H7 (cell line): Measurements from ENCODE around the gene EIPR1. TPM values are rescaled to one million over a fixed set of nuclear protein-coding genes. Genes with fewer than 3 reads are reported as not detected.

ENCODE experiments used
- DNase-seq: peaks from one replicate; pipeline ENCODE4 v3.0.0; 2012
- H3K27me3 ChIP-seq: 2 replicates; pipeline ENCODE4 v1.6.0; 2011; ENCODE audit warnings: mild to moderate bottlenecking, low read length; ENCODE audit not compliant: control insufficient read depth, insufficient read depth
- H3K36me3 ChIP-seq: replicated peaks from 2 replicates; pipeline ENCODE4 v1.5.1; 2011; ENCODE audit warnings: low read length; ENCODE audit not compliant: control insufficient read depth, insufficient read depth
- H3K4me3 ChIP-seq: 2 replicates; pipeline ENCODE4 v1.5.1; 2011; ENCODE audit warnings: low read depth, mild to moderate bottlenecking, control low read depth, low read length, moderate library complexity; ENCODE audit not compliant: insufficient read depth
- total RNA-seq: library from RNA; depleted of rRNA; stranded (reverse); fragments of >200 nt; shearing (Covaris generic); gene quantifications from 2 replicates; pipeline ENCODE4 v1.2.3, GENCODE V29; 2014

Gene EIPR1
- total RNA-seq, 1 experiment from 2014 or later, result 60.4 TPM

GRCh38 chr2:3356799-3357198, 20.8 kb downstream of the EIPR1 start:
- Histone ChIP-seq H3K4me3 (no peak overlapping the region), H3K27me3 (no peaks in the 10 kb centered on the region), H3K36me3 (peaks cover 2% of the 10 kb centered on the region)
- no peak for DNase-seq

- Histone ChIP-seq H3K36me3 (peaks cover 2% of the 10 kb centered on the region), H3K4me3 (no peak overlapping the region), H3K27me3 (no peaks in the 10 kb centered on the region)
- DNase-seq, result no peak
Observed at GRCh38 chr2:3355951-3356569, 21.6 kb downstream of the EIPR1 start.

GRCh38 chr2:3354986-3355385, 22.6 kb downstream of the EIPR1 start:
- Histone ChIP-seq H3K4me3 (no peak overlapping the region), H3K27me3 (no peaks in the 10 kb centered on the region), H3K36me3 (peaks cover 2% of the 10 kb centered on the region)
- DNase-seq, result no peak

- peaks cover 2% of the 10 kb centered on the region for H3K36me3 ChIP-seq
- no peaks in the 10 kb centered on the region for H3K27me3 ChIP-seq
- H3K4me3 ChIP-seq, result no peak overlapping the region
- no peak for DNase-seq
Observed at GRCh38 chr2:3349211-3349693, 28.4 kb downstream of the EIPR1 start.

GRCh38 chr2:3348767-3349166, 28.9 kb downstream of the EIPR1 start:
- no peak overlapping the region for H3K4me3 ChIP-seq
- H3K36me3 ChIP-seq, result peaks cover under 1% of the 10 kb centered on the region; the same call in 1 of the 2 replicates

GRCh38 chr2:3345621-3346020, 32.0 kb downstream of the EIPR1 start:
- no peak for DNase-seq
- no peaks in the 10 kb centered on the region for H3K36me3 ChIP-seq
- H3K27me3 ChIP-seq, result no peaks in the 10 kb centered on the region
- no peak overlapping the region for H3K4me3 ChIP-seq

More at GRCh38 chr2:3348767-3349166, 28.9 kb downstream of the EIPR1 start:
- no peaks in the 10 kb centered on the region for H3K27me3 ChIP-seq
- no peak for DNase-seq

- no peak for DNase-seq
- no peaks in the 10 kb centered on the region for H3K36me3 ChIP-seq
- no peak overlapping the region for H3K4me3 ChIP-seq
- H3K27me3 ChIP-seq, result no peaks in the 10 kb centered on the region
Observed at GRCh38 chr2:3344897-3345296, 32.7 kb downstream of the EIPR1 start.

- Histone ChIP-seq H3K4me3 (no peak overlapping the region), H3K36me3 (no peaks in the 10 kb centered on the region), H3K27me3 (no peaks in the 10 kb centered on the region)
- DNase-seq, result no peak
Observed at GRCh38 chr2:3343012-3343411, 34.6 kb downstream of the EIPR1 start.

- no peak for DNase-seq
- Histone ChIP-seq H3K36me3 (no peaks in the 10 kb centered on the region), H3K27me3 (no peaks in the 10 kb centered on the region), H3K4me3 (no peak overlapping the region)
Observed at GRCh38 chr2:3342324-3342723, 35.3 kb downstream of the EIPR1 start.

- Histone ChIP-seq H3K4me3 (no peak overlapping the region), H3K27me3 (no peaks in the 10 kb centered on the region), H3K36me3 (no peaks in the 10 kb centered on the region)
- DNase-seq, result peak; percentile 15
Observed at GRCh38 chr2:3341336-3341735, 36.3 kb downstream of the EIPR1 start.

- H3K27me3 ChIP-seq, result no peaks in the 10 kb centered on the region
- H3K36me3 ChIP-seq, result no peaks in the 10 kb centered on the region; the same call in 1 of the 2 replicates
- H3K4me3 ChIP-seq, result no peak overlapping the region
- DNase-seq, result peak; percentile 32
Observed at GRCh38 chr2:3340144-3340543, 37.5 kb downstream of the EIPR1 start.

- no peak for DNase-seq
- Histone ChIP-seq H3K4me3 (no peak overlapping the region), H3K36me3 (no peaks in the 10 kb centered on the region; the same call in 1 of the 2 replicates), H3K27me3 (no peaks in the 10 kb centered on the region)
Observed at GRCh38 chr2:3338340-3338739, 39.3 kb downstream of the EIPR1 start.

- DNase-seq, result no peak
- Histone ChIP-seq H3K27me3 (no peaks in the 10 kb centered on the region), H3K36me3 (no peaks in the 10 kb centered on the region; the same call in 1 of the 2 replicates), H3K4me3 (no peak overlapping the region)
Observed at GRCh38 chr2:3336844-3337243, 40.8 kb downstream of the EIPR1 start.

- Histone ChIP-seq H3K27me3 (no peaks in the 10 kb centered on the region), H3K4me3 (no peak overlapping the region), H3K36me3 (peaks cover 5% of the 10 kb centered on the region; the same call in 1 of the 2 replicates)
- DNase-seq, result no peak
Observed at GRCh38 chr2:3334392-3335345, 42.9 kb downstream of the EIPR1 start.

GRCh38 chr2:3332133-3332532, 45.5 kb downstream of the EIPR1 start:
- no peak for DNase-seq
- Histone ChIP-seq H3K27me3 (no peaks in the 10 kb centered on the region), H3K36me3 (peaks cover 5% of the 10 kb centered on the region; the same call in 1 of the 2 replicates), H3K4me3 (no peak overlapping the region)
